Stromal cell of bone marrow (primary cell): ENCODE data around the gene KCNK10.
"Not testable (repeated sequence)": the region's sequence is repeated elsewhere in the genome, so short reads cannot be mapped to it uniquely, and the experiment has no call there.

Experiments used
- DNase-seq: peaks from one replicate; pipeline ENCODE4 v3.0.0-alpha.2; 2012; ENCODE audit warnings: low read depth

KCNK10 gene

GRCh38 chr14:88266474-88266873 lies 56.6 kb downstream of the KCNK10 start:
- DNase-seq: no peak

GRCh38 chr14:88264116-88264515 lies 59.0 kb downstream of the KCNK10 start:
- no peak for DNase-seq

- not testable (repeated sequence) for DNase-seq
These were observed 61.8 kb downstream of the KCNK10 start for GRCh38 chr14:88261302-88261701.

- DNase-seq: no peak
These were observed 65.0 kb downstream of the KCNK10 start for GRCh38 chr14:88258021-88258420.

- DNase-seq: no peak
These were observed 65.8 kb downstream of the KCNK10 start for GRCh38 chr14:88256997-88257950.

GRCh38 chr14:88255798-88256197 lies 67.3 kb downstream of the KCNK10 start:
- DNase-seq: no peak

- DNase-seq: no peak
These were observed 67.9 kb downstream of the KCNK10 start for GRCh38 chr14:88255196-88255595.

- no peak for DNase-seq
These were observed 70.6 kb downstream of the KCNK10 start for GRCh38 chr14:88252498-88252897.

GRCh38 chr14:88251650-88252049 lies 71.4 kb downstream of the KCNK10 start:
- DNase-seq: no peak

GRCh38 chr14:88249266-88249665 lies 73.8 kb downstream of the KCNK10 start:
- no peak for DNase-seq

- no peak for DNase-seq
These were observed 74.5 kb downstream of the KCNK10 start for GRCh38 chr14:88248606-88249005.

- DNase-seq: no peak
These were observed 75.8 kb downstream of the KCNK10 start for GRCh38 chr14:88247228-88247627.

GRCh38 chr14:88245321-88245720 lies 77.7 kb downstream of the KCNK10 start:
- peak; percentile 3 for DNase-seq

GRCh38 chr14:88243946-88244345 lies 79.1 kb downstream of the KCNK10 start:
- peak; percentile 7 for DNase-seq

- DNase-seq: no peak
These were observed 80.6 kb downstream of the KCNK10 start for GRCh38 chr14:88242446-88242845.

GRCh38 chr14:88241810-88242209 lies 81.3 kb downstream of the KCNK10 start:
- no peak for DNase-seq

- DNase-seq: no peak
These were observed 88.6 kb downstream of the KCNK10 start for GRCh38 chr14:88234442-88234841.

GRCh38 chr14:88233915-88234314 lies 89.2 kb downstream of the KCNK10 start:
- no peak for DNase-seq

- no peak for DNase-seq
These were observed 90.3 kb downstream of the KCNK10 start for GRCh38 chr14:88232771-88233170.

GRCh38 chr14:88231603-88232002 lies 91.5 kb downstream of the KCNK10 start:
- no peak for DNase-seq

- DNase-seq: no peak
These were observed 93.6 kb downstream of the KCNK10 start for GRCh38 chr14:88229428-88229827.

- DNase-seq: no peak
These were observed 94.4 kb downstream of the KCNK10 start for GRCh38 chr14:88228522-88229236.

- DNase-seq: no peak
These were observed 95.4 kb downstream of the KCNK10 start for GRCh38 chr14:88227693-88228092.
